GM10266 (cell line): ENCODE measurements around the gene TAOK3.
"Not testable (repeated sequence)": the region's sequence is repeated elsewhere in the genome, so short reads cannot be mapped to it uniquely, and the experiment has no call there.

Source experiments
- DNase-seq: peaks from one replicate; pipeline ENCODE4 v3.0.0; 2012; ENCODE audit errors: extremely low spot score
- TF ChIP-seq, protein P1 (sequence below): IDR thresholded peaks from 2 replicates; pipeline ENCODE4 v1.5.1; 2012; ENCODE audit warnings: mild to moderate bottlenecking, low read depth; ENCODE audit not compliant: control insufficient read depth, insufficient read depth; ENCODE audit errors: missing control alignments

TAOK3 gene

DNA sequence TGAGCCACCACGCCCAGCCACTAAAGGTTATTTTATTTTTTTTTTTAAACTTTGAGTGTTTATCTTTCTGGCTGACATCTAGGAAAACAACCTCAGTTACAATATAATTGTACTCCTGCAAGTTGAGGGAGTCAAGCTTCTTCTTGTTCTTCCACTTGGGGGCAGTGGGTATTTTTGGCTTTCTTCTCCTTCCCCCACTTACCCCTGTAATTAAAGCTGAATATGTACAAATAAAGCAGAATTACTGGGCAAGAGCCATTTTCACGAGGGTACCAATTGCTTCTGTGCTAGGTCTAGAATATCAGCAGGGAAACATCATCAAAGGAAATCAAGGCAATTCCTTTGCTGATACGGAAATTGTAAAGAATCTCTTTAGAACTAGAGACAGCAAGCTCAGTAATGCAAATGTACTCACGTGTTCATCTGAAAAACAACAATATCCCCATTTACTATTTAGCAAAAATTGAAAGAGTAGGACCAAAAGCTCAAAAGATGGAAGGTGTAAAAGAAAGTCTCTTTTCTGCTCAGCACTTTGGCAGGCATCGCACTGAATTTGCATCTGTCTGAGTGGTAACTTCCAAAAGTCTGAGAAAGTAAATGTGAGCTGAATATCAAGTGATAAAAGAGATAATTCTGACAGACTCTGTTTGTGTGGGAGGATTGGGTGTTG is 72.8 kb downstream of the TAOK3 start:
- TF ChIP-seq, protein P1, sequence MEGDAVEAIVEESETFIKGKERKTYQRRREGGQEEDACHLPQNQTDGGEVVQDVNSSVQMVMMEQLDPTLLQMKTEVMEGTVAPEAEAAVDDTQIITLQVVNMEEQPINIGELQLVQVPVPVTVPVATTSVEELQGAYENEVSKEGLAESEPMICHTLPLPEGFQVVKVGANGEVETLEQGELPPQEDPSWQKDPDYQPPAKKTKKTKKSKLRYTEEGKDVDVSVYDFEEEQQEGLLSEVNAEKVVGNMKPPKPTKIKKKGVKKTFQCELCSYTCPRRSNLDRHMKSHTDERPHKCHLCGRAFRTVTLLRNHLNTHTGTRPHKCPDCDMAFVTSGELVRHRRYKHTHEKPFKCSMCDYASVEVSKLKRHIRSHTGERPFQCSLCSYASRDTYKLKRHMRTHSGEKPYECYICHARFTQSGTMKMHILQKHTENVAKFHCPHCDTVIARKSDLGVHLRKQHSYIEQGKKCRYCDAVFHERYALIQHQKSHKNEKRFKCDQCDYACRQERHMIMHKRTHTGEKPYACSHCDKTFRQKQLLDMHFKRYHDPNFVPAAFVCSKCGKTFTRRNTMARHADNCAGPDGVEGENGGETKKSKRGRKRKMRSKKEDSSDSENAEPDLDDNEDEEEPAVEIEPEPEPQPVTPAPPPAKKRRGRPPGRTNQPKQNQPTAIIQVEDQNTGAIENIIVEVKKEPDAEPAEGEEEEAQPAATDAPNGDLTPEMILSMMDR, result no peak
- no peak for DNase-seq

DNA sequence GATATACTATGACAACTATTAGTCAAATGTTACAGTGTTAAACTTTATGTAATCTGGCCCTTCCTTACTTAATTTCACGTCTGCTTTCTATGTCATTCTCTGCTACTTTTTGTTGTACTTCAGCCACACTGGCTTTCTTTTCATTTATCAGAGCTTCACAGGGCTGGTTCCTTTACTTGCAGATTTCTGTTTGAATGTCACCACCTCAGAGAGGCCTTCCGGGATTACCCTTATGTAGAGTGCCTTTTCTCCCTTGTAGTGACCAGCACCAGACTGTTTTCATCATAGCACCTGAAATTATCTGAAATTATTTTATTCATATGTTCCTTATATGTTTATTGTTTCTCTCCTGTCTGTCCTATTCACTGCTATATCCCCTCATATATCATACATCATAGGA is 75.4 kb downstream of the TAOK3 start:
- TF ChIP-seq, protein P1, result no peak
- no peak for DNase-seq

DNA sequence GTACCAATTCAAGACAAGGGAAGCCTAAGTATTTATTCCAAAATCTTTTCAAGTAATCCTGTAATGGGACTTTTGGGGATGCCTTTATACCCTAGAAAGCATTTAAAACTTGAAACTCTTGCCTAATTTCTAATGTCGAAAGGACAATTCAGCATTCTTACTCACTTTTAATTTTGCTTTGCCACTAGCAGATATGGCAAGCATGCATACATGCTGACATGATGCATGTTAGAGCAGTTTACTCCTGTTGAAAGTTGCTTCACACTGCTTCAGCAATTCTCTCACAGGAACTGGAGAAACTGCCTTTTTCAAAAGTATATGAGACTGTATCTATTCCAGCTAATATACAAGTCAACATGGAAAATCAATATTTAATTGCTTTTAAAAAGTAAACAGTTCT is 79.9 kb downstream of the TAOK3 start:
- DNase-seq, result no peak
- TF ChIP-seq, protein P1, result no peak

DNA sequence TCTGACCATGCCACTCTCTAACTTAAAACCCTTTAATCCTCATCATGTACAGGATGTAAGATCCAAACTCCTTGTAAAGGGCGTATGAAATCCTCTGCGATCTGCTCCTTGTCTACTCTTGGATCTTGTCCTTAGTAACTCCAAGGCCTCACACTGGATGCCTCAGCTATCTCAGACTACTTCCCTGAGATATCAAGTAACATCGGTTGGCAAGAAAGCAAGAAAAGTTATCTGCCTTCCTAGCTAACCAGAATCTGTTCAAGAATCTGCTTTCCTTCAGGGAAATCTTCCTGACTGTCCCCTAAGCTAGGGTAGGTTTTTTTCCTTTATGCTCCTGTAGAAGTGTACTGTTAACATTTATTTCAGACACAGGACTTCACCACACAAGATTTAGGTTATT is 82.6 kb downstream of the TAOK3 start:
- TF ChIP-seq, protein P1, result no peak
- no peak for DNase-seq

DNA sequence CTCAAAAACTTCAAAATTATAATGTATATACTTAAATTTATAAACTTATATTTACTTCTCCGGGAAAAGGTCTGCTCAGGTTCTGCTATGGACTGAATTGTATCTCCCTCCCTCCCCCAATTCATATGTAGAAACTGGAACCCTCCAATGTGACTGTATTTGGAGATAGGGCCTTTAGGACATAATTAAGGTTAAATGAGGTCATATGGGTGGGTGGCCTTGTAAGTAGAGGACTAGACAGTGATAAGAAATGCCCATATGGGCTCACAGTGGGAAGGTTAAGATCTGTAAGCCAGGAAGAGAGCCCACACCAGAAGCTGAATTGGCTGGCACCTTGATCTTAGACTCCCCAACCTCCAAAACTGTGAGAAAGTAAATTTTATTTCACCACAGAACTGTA is 84.5 kb downstream of the TAOK3 start:
- no peak for DNase-seq
- TF ChIP-seq, protein P1, result no peak

DNA sequence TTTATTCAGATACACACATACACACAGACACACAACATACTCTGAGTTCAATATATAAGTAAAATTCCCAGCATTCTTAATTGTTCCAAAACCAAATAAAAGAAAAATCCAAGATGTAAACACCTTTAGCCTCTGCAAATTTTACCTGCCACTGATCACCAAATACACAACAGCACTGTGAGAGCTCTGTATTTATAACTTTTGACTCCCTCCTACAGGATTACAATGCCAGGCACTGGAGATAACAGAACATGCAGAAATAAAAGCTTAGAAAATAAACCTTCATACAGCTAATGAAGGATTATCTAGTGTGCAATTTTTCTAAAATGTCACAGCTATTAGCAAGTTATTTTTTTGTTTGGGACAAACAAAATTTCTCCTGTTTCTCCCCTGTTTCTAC is 85.0 kb downstream of the TAOK3 start:
- no peak for DNase-seq
- TF ChIP-seq, protein P1, result no peak

DNA sequence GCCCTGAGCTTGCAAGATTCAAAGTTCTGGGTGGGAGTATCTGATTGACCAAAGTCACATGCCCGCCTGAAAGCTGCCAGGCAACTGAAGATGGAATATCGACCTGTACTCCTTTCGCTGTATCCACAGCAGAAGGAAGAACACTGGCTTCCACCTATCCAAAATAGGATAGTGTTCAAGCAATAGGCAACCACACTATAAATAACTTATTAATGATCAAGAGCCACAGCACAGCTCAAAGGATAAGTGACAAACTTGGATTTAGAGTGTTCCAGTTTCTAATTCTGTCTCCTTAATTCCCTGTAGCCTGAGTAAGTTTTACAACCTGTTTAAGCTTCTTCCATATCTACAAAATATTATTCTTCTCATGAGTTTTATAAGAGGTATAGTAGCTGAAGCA is 89.9 kb downstream of the TAOK3 start:
- DNase-seq, result no peak
- TF ChIP-seq, protein P1, result no peak

DNA sequence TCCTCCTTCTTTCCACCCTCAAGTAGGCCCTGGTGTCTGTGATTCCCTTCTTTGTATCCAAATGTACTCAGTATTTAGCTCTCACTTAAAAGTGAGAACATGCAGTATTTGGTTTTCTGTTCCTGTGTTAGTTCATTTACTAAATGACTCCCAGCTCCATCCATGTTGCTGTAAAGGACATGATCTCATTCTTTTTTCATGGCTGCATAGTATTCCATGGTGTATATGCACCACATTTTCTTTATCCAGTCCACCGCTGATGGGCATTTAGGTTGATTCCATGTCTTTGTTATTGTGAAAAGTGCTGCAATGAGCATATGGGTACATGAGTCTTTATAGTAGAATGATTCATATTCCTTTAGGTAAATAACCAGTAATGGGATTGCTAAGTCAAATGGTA is 94.4 kb downstream of the TAOK3 start:
- not testable (repeated sequence) for DNase-seq
